Measurements from ENCODE around the gene MICU2.

MICU2 gene

DNA sequence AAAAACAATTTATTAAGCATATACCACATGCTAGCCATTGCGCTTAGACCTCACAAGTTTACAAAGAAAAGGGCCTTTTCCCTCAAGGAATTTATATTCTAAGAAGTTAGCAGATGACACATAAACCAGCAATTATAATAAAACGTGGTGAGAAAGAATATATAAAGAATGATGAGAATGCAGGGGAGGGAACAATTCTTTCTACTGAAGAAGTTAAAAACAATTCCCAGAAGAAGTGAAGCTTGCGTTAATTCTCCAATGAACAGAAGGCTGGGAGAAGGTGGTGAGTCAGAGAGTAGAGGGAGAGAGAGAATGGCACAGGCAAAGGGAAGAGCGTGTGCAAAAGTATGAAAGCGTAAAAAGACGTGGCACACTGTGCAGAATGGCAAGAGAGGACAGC lies 75.4 kb downstream of the MICU2 start:
- no peak overlapping the region for H3K4me3 ChIP-seq (ENCODE audit: low read length)
- no peak overlapping the region for H3K4me2 ChIP-seq (ENCODE audit: low read length)
- H3K4me1 ChIP-seq (ENCODE audit: low read length): no peaks in the 10 kb centered on the region
- TF ChIP-seq, protein P1, sequence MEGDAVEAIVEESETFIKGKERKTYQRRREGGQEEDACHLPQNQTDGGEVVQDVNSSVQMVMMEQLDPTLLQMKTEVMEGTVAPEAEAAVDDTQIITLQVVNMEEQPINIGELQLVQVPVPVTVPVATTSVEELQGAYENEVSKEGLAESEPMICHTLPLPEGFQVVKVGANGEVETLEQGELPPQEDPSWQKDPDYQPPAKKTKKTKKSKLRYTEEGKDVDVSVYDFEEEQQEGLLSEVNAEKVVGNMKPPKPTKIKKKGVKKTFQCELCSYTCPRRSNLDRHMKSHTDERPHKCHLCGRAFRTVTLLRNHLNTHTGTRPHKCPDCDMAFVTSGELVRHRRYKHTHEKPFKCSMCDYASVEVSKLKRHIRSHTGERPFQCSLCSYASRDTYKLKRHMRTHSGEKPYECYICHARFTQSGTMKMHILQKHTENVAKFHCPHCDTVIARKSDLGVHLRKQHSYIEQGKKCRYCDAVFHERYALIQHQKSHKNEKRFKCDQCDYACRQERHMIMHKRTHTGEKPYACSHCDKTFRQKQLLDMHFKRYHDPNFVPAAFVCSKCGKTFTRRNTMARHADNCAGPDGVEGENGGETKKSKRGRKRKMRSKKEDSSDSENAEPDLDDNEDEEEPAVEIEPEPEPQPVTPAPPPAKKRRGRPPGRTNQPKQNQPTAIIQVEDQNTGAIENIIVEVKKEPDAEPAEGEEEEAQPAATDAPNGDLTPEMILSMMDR (IDR thresholded peaks at IDR 0.05; ENCODE audit: low read depth, low read length): no peak
- TF ChIP-seq EZH2phosphoT487 (IDR thresholded peaks at IDR 0.05; ENCODE audit: low read depth): no peak
- no peaks in the 10 kb centered on the region for H3K9me3 ChIP-seq (ENCODE audit: insufficient read depth, low read length)
- no peaks in the 10 kb centered on the region for H3K27me3 ChIP-seq (ENCODE audit: low read depth, low read length)
- H2AFZ ChIP-seq (ENCODE audit: low read depth, low read length): no peak overlapping the region
- no peaks in the 10 kb centered on the region for H3K79me2 ChIP-seq (ENCODE audit: low read length)
- no peak overlapping the region for H3K27ac ChIP-seq (ENCODE audit: low read length)
- no peaks in the 10 kb centered on the region for H4K20me1 ChIP-seq (ENCODE audit: insufficient read depth, low read length)
- no peak overlapping the region for H3K9ac ChIP-seq (ENCODE audit: low read length)
- H3K36me3 ChIP-seq (replicated peaks; ENCODE audit: low read depth, low read length): no peaks in the 10 kb centered on the region

DNA sequence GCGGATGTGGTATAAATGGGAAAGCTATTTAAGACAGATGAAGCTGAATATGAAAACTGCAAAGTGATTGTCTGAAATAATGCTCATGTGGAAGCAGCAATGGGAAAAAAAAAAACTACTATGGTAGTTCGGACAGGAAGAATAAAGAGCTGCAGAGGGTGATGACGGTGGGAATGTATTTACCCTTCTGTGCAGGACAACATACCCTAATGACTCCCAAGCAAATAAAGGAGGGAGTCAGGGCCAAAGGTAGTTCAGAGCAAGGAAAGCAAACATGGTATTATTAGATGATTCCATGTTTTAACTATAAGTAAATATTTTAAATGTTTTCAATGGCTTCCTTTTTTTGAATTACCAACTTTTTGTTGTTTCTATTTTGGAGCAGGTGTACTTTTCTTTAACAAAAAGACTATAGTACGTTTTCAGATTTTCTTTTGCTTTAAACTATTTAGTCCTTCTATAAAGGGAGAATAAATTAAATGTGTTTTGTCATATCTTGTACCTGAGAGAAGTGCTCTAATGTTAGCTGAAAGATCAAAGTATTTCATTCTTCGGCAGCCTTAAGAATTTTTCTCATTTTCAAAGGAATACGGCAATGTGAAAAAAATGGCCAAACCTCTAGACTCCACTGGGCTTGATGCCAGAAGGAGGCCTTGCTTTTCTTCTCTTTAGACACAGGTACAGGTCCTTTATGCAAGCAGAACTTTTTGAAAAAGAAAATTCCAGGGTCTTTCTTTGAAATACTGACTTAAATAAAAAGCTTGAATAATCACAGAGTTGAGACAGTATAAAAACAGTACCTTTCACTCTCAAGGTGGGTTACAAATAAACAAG lies 77.0 kb downstream of the MICU2 start:
- TF ChIP-seq EZH2phosphoT487 (IDR thresholded peaks at IDR 0.05; ENCODE audit: low read depth): no peak
- TF ChIP-seq, protein P1 (IDR thresholded peaks at IDR 0.05; ENCODE audit: low read depth, low read length): no peak
- H3K27ac ChIP-seq (ENCODE audit: low read length): no peak overlapping the region
- H3K36me3 ChIP-seq (replicated peaks; ENCODE audit: low read depth, low read length): no peaks in the 10 kb centered on the region
- H3K9ac ChIP-seq (ENCODE audit: low read length): no peak overlapping the region
- no peak overlapping the region for H3K4me3 ChIP-seq (ENCODE audit: low read length)
- H3K27me3 ChIP-seq (ENCODE audit: low read depth, low read length): no peaks in the 10 kb centered on the region
- H3K9me3 ChIP-seq (ENCODE audit: insufficient read depth, low read length): no peaks in the 10 kb centered on the region
- no peak overlapping the region for H2AFZ ChIP-seq (ENCODE audit: low read depth, low read length)
- H3K4me1 ChIP-seq (ENCODE audit: low read length): no peaks in the 10 kb centered on the region
- H3K79me2 ChIP-seq (ENCODE audit: low read length): no peaks in the 10 kb centered on the region
- no peak overlapping the region for H3K4me2 ChIP-seq (ENCODE audit: low read length)
- no peaks in the 10 kb centered on the region for H4K20me1 ChIP-seq (ENCODE audit: insufficient read depth, low read length)

DNA sequence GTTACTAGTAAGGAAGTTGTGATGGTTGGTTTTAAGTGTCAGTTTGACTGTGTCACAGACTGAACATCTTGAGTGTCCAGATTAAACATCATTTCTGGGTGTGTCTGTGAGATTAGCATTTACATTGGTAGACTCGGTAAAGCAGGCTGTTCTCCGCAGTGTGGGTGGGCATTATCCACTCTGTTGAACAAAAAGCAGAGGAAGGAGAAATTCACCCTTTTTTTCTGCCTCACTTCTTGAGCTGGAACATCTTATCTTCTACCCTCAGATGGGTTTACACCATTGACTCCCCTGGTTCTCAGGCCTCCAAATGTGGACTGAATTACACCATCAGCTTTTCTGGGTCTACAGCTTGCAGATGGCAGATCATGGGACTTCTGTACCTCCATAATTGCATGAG lies 81.1 kb downstream of the MICU2 start:
- no peaks in the 10 kb centered on the region for H3K79me2 ChIP-seq (ENCODE audit: low read length)
- H3K9ac ChIP-seq (ENCODE audit: low read length): no peak overlapping the region
- no peak overlapping the region for H2AFZ ChIP-seq (ENCODE audit: low read depth, low read length)
- H3K4me1 ChIP-seq (ENCODE audit: low read length): no peaks in the 10 kb centered on the region
- H3K36me3 ChIP-seq (replicated peaks; ENCODE audit: low read depth, low read length): no peaks in the 10 kb centered on the region
- H3K4me2 ChIP-seq (ENCODE audit: low read length): no peak overlapping the region
- no peak overlapping the region for H3K4me3 ChIP-seq (ENCODE audit: low read length)
- TF ChIP-seq, protein P1 (IDR thresholded peaks at IDR 0.05; ENCODE audit: low read depth, low read length): no peak
- TF ChIP-seq EZH2phosphoT487 (IDR thresholded peaks at IDR 0.05; ENCODE audit: low read depth): no peak
- no peaks in the 10 kb centered on the region for H4K20me1 ChIP-seq (ENCODE audit: insufficient read depth, low read length)
- no peaks in the 10 kb centered on the region for H3K27me3 ChIP-seq (ENCODE audit: low read depth, low read length)
- no peaks in the 10 kb centered on the region for H3K9me3 ChIP-seq (ENCODE audit: insufficient read depth, low read length)
- H3K27ac ChIP-seq (ENCODE audit: low read length): no peak overlapping the region

DNA sequence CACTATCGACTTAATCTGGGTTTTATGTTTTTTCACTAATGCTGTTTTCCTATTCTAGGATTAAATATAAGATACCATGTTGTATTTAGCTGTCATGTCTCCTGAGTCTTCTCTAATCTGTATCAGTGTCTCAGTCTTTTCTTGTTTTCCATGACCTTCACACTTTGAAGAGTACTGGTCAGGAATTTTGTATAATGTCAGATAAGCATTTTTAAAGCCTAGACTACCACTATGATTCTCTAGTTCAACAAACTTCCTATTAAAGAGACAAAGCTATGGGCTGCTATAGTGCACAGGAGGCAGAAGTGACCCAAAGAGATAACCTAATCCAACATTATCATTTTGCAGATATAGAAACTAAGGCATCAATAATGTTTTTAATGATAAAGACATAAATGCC lies 81.8 kb downstream of the MICU2 start:
- no peaks in the 10 kb centered on the region for H3K79me2 ChIP-seq (ENCODE audit: low read length)
- H3K27ac ChIP-seq (ENCODE audit: low read length): no peak overlapping the region
- H3K9ac ChIP-seq (ENCODE audit: low read length): no peak overlapping the region
- TF ChIP-seq, protein P1 (IDR thresholded peaks at IDR 0.05; ENCODE audit: low read depth, low read length): no peak
- TF ChIP-seq EZH2phosphoT487 (IDR thresholded peaks at IDR 0.05; ENCODE audit: low read depth): no peak
- H3K9me3 ChIP-seq (ENCODE audit: insufficient read depth, low read length): no peaks in the 10 kb centered on the region
- H3K27me3 ChIP-seq (ENCODE audit: low read depth, low read length): no peaks in the 10 kb centered on the region
- H3K4me2 ChIP-seq (ENCODE audit: low read length): no peak overlapping the region
- no peak overlapping the region for H2AFZ ChIP-seq (ENCODE audit: low read depth, low read length)
- H3K4me3 ChIP-seq (ENCODE audit: low read length): no peak overlapping the region
- H4K20me1 ChIP-seq (ENCODE audit: insufficient read depth, low read length): no peaks in the 10 kb centered on the region
- no peaks in the 10 kb centered on the region for H3K36me3 ChIP-seq (replicated peaks; ENCODE audit: low read depth, low read length)
- H3K4me1 ChIP-seq (ENCODE audit: low read length): no peaks in the 10 kb centered on the region
